HEK293 (cell line): ENCODE results near the gene DGKG.

Source experiments
- CTCF ChIA-PET: fragments of 350-600 bp; formaldehyde crosslinking; extraction: SDS; loops from one replicate; lab custom pipeline; 2021; ENCODE audit warnings: antibody characterized with exemption; lab: Yijun Ruan, JAX
- POLR2A ChIA-PET: fragments of 300-600 bp; formaldehyde crosslinking; extraction: SDS; loops from one replicate; lab custom pipeline; 2020; ENCODE audit warnings: antibody characterized with exemption, inconsistent platforms; lab: Yijun Ruan, JAX
- H3K27ac ChIP-seq: fragments of 200-500 bp; sonication (Bioruptor generic); 2 replicates; pipeline ENCODE4 v1.5.1; 2014; ENCODE audit warnings: low read depth, low read length, control low read depth, inconsistent platforms; ENCODE audit errors: extremely low read depth
- H3K36me3 ChIP-seq, 2 experiments: fragments of 200-500 bp in 1 of 2; sonication (Bioruptor generic) in 1 of 2; 1 replicate in 1 of 2; 2 replicates in 1 of 2; pipeline ENCODE4 v1.5.1; 2014 to 2017; ENCODE audit warnings: inconsistent platforms in 2 of 2, low read length in 2 of 2; ENCODE audit not compliant: control insufficient read depth in 2 of 2, insufficient read depth in 1 of 2
- H3K4me1 ChIP-seq: fragments of 200-500 bp; sonication (Bioruptor generic); 2 replicates; pipeline ENCODE4 v1.5.1; 2014; ENCODE audit warnings: mild to moderate bottlenecking, low read length, inconsistent platforms; ENCODE audit not compliant: control insufficient read depth, insufficient read depth
- H3K4me3 ChIP-seq: 2 replicates; pipeline ENCODE4 v1.5.1; 2011; ENCODE audit warnings: low read depth, mild to moderate bottlenecking, control low read depth, low read length, moderate library complexity
- H3K9me3 ChIP-seq: fragments of 200-500 bp; sonication (Bioruptor generic); 2 replicates; pipeline ENCODE4 v1.5.1; 2014; ENCODE audit warnings: low read depth, low read length, inconsistent platforms; ENCODE audit not compliant: control insufficient read depth, insufficient read depth
- BCL11B ChIP-seq: fragments of 450-650 bp; formaldehyde crosslinking; IDR thresholded peaks from 2 replicates; pipeline ENCODE4 v1.5.1; 2016; ENCODE audit warnings: low read depth, missing biosample characterization, missing genetic modification characterization
- EGR2 ChIP-seq: fragments of 450-650 bp; formaldehyde crosslinking; IDR thresholded peaks from 2 replicates; pipeline ENCODE4 v1.5.1; 2016; ENCODE audit warnings: low read depth, missing biosample characterization, missing genetic modification characterization
- GLIS2 ChIP-seq: fragments of 450-650 bp; formaldehyde crosslinking; IDR thresholded peaks from 2 replicates; pipeline ENCODE4 v1.5.1; 2016; ENCODE audit warnings: missing biosample characterization, missing genetic modification characterization
- PRDM1 ChIP-seq: fragments of 450-650 bp; formaldehyde crosslinking; IDR thresholded peaks from 2 replicates; pipeline ENCODE4; 2016; ENCODE audit warnings: missing biosample characterization, missing genetic modification characterization
- ZBTB10 ChIP-seq: fragments of 450-650 bp; formaldehyde crosslinking; IDR thresholded peaks from 2 replicates; pipeline ENCODE4 v1.5.1; 2016; ENCODE audit warnings: missing biosample characterization, missing genetic modification characterization
- ZFHX2 ChIP-seq: fragments of 450-650 bp; formaldehyde crosslinking; conservative IDR thresholded peaks from 2 replicates; pipeline ENCODE4 v1.5.1; 2016; ENCODE audit warnings: missing biosample characterization, missing genetic modification characterization
- ZFP3 ChIP-seq: fragments of 450-650 bp; formaldehyde crosslinking; IDR thresholded peaks from 2 replicates; pipeline ENCODE4 v1.5.1; 2016; ENCODE audit warnings: low read depth, missing biosample characterization, missing genetic modification characterization
- ZNF114 ChIP-seq: fragments of 450-650 bp; formaldehyde crosslinking; IDR thresholded peaks from 2 replicates; pipeline ENCODE4 v1.5.0; 2017; ENCODE audit warnings: missing biosample characterization, missing genetic modification characterization
- ZNF146 ChIP-seq: fragments of 450-650 bp; formaldehyde crosslinking; IDR thresholded peaks from 2 replicates; pipeline ENCODE4 v1.5.1; 2016; ENCODE audit warnings: missing biosample characterization, missing genetic modification characterization
- ZNF148 ChIP-seq: fragments of 450-650 bp; formaldehyde crosslinking; IDR thresholded peaks from 2 replicates; pipeline ENCODE4 v1.5.0; 2017; ENCODE audit warnings: missing biosample characterization, missing genetic modification characterization, borderline replicate concordance
- ZNF202 ChIP-seq: fragments of 450-650 bp; formaldehyde crosslinking; IDR thresholded peaks from 2 replicates; pipeline ENCODE4 v1.5.1; 2016; ENCODE audit warnings: missing biosample characterization, missing genetic modification characterization, borderline replicate concordance
- ZNF221 ChIP-seq: fragments of 450-650 bp; formaldehyde crosslinking; IDR thresholded peaks from 2 replicates; pipeline ENCODE4 v1.5.1; 2017; ENCODE audit warnings: missing biosample characterization, missing genetic modification characterization, borderline replicate concordance
- ZNF37A ChIP-seq: fragments of 450-650 bp; IDR thresholded peaks from 2 replicates; pipeline ENCODE4 v1.5.1; 2018; ENCODE audit warnings: missing biosample characterization, missing genetic modification characterization
- ZNF391 ChIP-seq: fragments of 450-650 bp; formaldehyde crosslinking; IDR thresholded peaks from 2 replicates; pipeline ENCODE4 v1.5.1; 2016; ENCODE audit warnings: low read depth, missing biosample characterization, missing genetic modification characterization, borderline replicate concordance
- ZNF654 ChIP-seq: fragments of 450-650 bp; formaldehyde crosslinking; IDR thresholded peaks from 2 replicates; pipeline ENCODE4 v1.5.1; 2016; ENCODE audit warnings: low read depth, missing biosample characterization, missing genetic modification characterization
- ZNF677 ChIP-seq: fragments of 450-650 bp; IDR thresholded peaks from 2 replicates; pipeline ENCODE4 v1.5.0; 2018; ENCODE audit warnings: missing biosample characterization, mild to moderate bottlenecking, missing genetic modification characterization, moderate library complexity
- TF ChIP-seq, protein P1 (sequence below): fragments of 450-650 bp; formaldehyde crosslinking; IDR thresholded peaks from 2 replicates; pipeline ENCODE4 v1.5.1; 2016; ENCODE audit warnings: missing biosample characterization, missing genetic modification characterization, borderline replicate concordance
- TF ChIP-seq, protein P2 (sequence below): fragments of 450-650 bp; formaldehyde crosslinking; IDR thresholded peaks from 2 replicates; pipeline ENCODE4 v1.5.1; 2016; ENCODE audit warnings: missing biosample characterization, missing genetic modification characterization

DGKG gene

DNA sequence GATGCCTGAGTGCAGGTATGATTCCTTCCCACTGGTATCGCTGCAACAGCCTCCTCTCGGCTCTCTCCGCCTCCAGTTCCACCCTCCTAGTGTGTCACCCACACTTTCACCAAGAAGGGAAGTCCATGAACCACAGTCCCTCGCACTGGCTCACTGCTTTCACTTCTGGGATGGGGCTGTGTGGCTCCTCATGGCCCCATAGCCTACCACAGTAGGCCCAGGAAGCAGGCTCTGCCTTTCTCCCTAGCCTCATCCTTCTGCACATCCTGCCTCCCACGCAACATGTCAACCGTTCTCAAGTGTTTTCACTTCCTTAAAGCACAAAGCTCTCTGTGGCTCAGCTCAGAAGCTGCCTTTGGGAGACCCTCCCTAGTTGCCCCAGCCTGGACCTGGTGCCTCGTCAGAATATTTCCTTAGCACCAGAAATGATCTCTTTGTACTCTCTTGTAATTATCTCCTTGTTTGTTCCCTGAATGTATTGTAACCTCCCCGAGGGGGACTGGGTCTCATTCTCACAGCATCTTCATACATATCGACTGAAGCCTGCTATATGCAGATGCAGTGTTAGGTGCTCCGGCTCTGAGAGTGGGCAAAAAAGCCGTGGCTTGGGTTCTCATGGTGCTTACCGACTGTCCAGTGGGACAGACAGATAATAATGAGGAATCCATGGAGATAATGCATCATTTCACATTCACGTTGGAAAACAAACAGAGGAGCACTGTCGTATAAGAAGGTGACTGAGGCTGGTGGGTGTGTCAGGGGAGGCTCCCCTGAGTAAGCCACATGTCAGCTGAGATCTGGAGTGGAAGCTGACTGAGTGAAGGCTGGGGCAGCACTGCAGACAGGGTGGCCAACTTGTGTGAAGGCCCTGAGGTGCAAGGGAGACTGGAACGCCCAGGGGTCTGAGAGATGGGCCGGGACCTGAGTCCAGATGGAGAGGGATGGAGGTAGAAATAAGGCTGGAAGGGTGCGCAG is 107.1 kb downstream of the DGKG start:
- TF ChIP-seq ZFHX2 (peak; percentile 75), PRDM1 (tag by site-specific recombination) (peak; percentile 24; the same call in 1 of the 2 replicates), EGR2 (tag by site-specific recombination) (peak; percentile 71), ZNF221 (tag by site-specific recombination) (no peak)
- H3K4me1 ChIP-seq = no peaks in the 10 kb centered on the region
- POLR2A ChIA-PET = no interaction called here
- CTCF ChIA-PET = interaction anchor here (0.6 to 1.7 kb wide), 4 partner anchors 22 to 285 kb away, joined by 3 to 14 read pairs (median 4); no protein-coding TSS in a partner anchor
- H3K36me3 ChIP-seq = no peaks in the 10 kb centered on the region
- no peak overlapping the region for H3K4me3 ChIP-seq
- H3K27ac ChIP-seq = no peak overlapping the region
- no peaks in the 10 kb centered on the region for H3K9me3 ChIP-seq

- no peaks in the 10 kb centered on the region for H3K9me3 ChIP-seq
- TF ChIP-seq ZNF114 (tag by site-specific recombination) = no peak
- no peak for TF ChIP-seq ZBTB10 (tag by site-specific recombination)
- no peak for TF ChIP-seq BCL11B (tag by site-specific recombination)
- no peaks in the 10 kb centered on the region for H3K4me1 ChIP-seq
- ChIA-PET CTCF (no interaction called here), POLR2A (no interaction called here)
- no peak overlapping the region for H3K27ac ChIP-seq
- no peaks in the 10 kb centered on the region for H3K36me3 ChIP-seq
- no peak overlapping the region for H3K4me3 ChIP-seq
Measured at GRCh38 chr3:186251948-186252619, 110.0 kb downstream of the DGKG start.

DNA sequence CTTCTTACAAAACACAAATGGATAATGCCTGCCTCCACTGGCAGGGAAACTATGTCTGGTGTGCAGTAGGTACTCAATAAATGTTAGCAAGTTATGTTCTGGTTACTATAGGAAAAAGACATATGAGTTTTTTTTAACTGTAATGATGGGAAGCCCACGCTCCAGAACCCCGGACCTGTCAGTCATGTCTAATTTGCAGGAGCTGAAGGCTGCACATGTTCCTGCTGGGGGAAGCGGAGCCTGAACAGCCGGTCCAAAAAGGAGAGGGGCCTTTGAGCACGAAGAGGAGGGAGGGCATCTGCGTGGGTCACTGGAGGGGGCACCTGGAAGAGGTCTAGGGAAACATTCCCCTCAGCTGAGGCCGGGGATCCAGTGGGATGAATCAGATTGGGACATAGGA is 113.2 kb downstream of the DGKG start:
- no peak overlapping the region for H3K27ac ChIP-seq
- CTCF ChIA-PET = interaction anchor here (2.8 kb wide), 1 partner anchor 12 kb away, joined by 16 read pairs; no protein-coding TSS in a partner anchor
- H3K4me3 ChIP-seq = no peak overlapping the region
- POLR2A ChIA-PET = no interaction called here
- no peaks in the 10 kb centered on the region for H3K4me1 ChIP-seq
- no peaks in the 10 kb centered on the region for H3K9me3 ChIP-seq
- H3K36me3 ChIP-seq = no peaks in the 10 kb centered on the region
- no peak for TF ChIP-seq ZNF148 (tag by site-specific recombination)
- TF ChIP-seq ZNF654 = no peak
- TF ChIP-seq, protein P1, sequence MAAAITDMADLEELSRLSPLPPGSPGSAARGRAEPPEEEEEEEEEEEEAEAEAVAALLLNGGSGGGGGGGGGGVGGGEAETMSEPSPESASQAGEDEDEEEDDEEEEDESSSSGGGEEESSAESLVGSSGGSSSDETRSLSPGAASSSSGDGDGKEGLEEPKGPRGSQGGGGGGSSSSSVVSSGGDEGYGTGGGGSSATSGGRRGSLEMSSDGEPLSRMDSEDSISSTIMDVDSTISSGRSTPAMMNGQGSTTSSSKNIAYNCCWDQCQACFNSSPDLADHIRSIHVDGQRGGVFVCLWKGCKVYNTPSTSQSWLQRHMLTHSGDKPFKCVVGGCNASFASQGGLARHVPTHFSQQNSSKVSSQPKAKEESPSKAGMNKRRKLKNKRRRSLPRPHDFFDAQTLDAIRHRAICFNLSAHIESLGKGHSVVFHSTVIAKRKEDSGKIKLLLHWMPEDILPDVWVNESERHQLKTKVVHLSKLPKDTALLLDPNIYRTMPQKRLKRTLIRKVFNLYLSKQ (tag by site-specific recombination) = no peak
- TF ChIP-seq ZNF391 (tag by site-specific recombination) = no peak
- TF ChIP-seq ZNF202 (tag by site-specific recombination) = no peak
- no peak for TF ChIP-seq ZFP3
- TF ChIP-seq, protein P2, sequence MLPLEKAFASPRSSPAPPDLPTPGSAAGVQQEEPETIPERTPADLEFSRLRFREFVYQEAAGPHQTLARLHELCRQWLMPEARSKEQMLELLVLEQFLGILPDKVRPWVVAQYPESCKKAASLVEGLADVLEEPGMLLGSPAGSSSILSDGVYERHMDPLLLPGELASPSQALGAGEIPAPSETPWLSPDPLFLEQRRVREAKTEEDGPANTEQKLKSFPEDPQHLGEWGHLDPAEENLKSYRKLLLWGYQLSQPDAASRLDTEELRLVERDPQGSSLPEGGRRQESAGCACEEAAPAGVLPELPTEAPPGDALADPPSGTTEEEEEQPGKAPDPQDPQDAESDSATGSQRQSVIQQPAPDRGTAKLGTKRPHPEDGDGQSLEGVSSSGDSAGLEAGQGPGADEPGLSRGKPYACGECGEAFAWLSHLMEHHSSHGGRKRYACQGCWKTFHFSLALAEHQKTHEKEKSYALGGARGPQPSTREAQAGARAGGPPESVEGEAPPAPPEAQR (tag by site-specific recombination) = no peak
- no peak for TF ChIP-seq GLIS2
- TF ChIP-seq ZNF221 (tag by site-specific recombination) = no peak
- TF ChIP-seq ZNF146 (tag by site-specific recombination) = no peak
- no peak for TF ChIP-seq ZNF677 (tag by site-specific recombination)
- TF ChIP-seq ZNF37A (tag by site-specific recombination) = no peak
